ENCODE measurements around the gene ZDHHC9. TPM values are rescaled to one million over a fixed set of nuclear protein-coding genes. Genes with fewer than 3 reads are reported as not detected.

ZDHHC9 gene
- total RNA-seq, 2 experiments from 2014 or later = 3.0 to 4.1 TPM

- POLR2A ChIA-PET = interaction anchor here (1.5 kb wide), 1 partner anchor 97 kb away, joined by 3 read pairs; the partner anchor contains the start of gene UTP14A
- CTCF ChIA-PET = no interaction called here
- H3K36me3 Mint-ChIP-seq (ENCODE audit: low read depth) = peaks cover 36% of the 10 kb centered on the region
- H3K9me3 Mint-ChIP-seq = no peaks in the 10 kb centered on the region
- H3K27me3 Mint-ChIP-seq = no peaks in the 10 kb centered on the region
- H3K27ac ChIP-seq (ENCODE audit: low read depth in 1 of 2, low read length in 2 of 2) = no peak overlapping the region
- H3K36me3 ChIP-seq (ENCODE audit: insufficient read depth, low read length) = peaks cover 4% of the 10 kb centered on the region
- DNase-seq = no peak
- no peak overlapping the region for H3K4me3 ChIP-seq (ENCODE audit: low read length)
- H3K9me3 ChIP-seq (ENCODE audit: control insufficient read depth in 1 of 2, insufficient read depth in 1 of 2, low read length in 2 of 2) = no peaks in the 10 kb centered on the region
- peaks cover 11% of the 10 kb centered on the region for H3K4me1 Mint-ChIP-seq (ENCODE audit: low read depth)
- no peak overlapping the region for H3K27ac Mint-ChIP-seq
- intact Hi-C loops (cut with DNase I, micrococcal nuclease) = no loop called here
- TF ChIP-seq, protein P1, sequence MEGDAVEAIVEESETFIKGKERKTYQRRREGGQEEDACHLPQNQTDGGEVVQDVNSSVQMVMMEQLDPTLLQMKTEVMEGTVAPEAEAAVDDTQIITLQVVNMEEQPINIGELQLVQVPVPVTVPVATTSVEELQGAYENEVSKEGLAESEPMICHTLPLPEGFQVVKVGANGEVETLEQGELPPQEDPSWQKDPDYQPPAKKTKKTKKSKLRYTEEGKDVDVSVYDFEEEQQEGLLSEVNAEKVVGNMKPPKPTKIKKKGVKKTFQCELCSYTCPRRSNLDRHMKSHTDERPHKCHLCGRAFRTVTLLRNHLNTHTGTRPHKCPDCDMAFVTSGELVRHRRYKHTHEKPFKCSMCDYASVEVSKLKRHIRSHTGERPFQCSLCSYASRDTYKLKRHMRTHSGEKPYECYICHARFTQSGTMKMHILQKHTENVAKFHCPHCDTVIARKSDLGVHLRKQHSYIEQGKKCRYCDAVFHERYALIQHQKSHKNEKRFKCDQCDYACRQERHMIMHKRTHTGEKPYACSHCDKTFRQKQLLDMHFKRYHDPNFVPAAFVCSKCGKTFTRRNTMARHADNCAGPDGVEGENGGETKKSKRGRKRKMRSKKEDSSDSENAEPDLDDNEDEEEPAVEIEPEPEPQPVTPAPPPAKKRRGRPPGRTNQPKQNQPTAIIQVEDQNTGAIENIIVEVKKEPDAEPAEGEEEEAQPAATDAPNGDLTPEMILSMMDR (IDR thresholded peaks at IDR 0.05) = no peak
- ATAC-seq (ENCODE audit: poor library complexity) = no peak
- no peaks in the 10 kb centered on the region for H3K27me3 ChIP-seq (ENCODE audit: control insufficient read depth in 1 of 2, insufficient read depth in 2 of 2, low read length in 2 of 2)
- H3K4me1 ChIP-seq (ENCODE audit: insufficient read depth, low read length) = no peaks in the 10 kb centered on the region
- H3K4me3 Mint-ChIP-seq = no peak overlapping the region
Observed at GRCh38 chrX:129808829-129809796, 34.6 kb downstream of the ZDHHC9 start.

DNA sequence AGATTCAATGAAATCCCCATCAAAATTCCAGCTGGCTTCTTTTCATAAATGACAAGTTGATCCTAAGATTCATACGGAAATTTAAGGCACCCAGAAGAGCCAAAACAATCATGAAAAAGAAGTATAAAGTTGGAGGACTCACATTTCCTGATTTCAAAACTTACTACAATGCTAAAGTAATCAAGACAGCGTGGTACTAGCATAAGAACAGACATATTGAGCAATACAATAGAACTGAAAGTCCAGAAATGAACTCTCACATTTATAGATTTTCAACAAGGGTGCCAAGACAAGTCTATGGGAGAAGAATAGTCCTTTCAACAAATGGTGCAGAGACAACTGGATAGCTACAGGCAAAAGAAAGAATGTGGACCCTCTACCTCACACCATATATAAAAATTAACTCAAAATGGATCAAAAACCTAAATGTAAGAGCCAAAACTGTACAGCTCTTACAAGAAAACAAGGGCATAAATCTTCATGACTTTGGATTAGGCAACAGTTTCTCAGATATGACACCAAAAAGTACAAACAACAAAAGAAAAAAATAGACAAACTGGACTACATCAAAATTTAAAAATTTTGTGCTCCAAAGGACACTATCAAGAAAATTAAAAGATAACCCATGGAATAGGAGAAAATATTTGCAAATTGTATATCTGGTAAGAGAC lies 35.4 kb downstream of the ZDHHC9 start:
- Mint-ChIP-seq H3K4me3 (no peak overlapping the region), H3K4me1 (ENCODE audit: low read depth) (peaks cover 11% of the 10 kb centered on the region), H3K9me3 (no peaks in the 10 kb centered on the region), H3K27me3 (no peaks in the 10 kb centered on the region), H3K27ac (no peak overlapping the region), H3K36me3 (ENCODE audit: low read depth) (peaks cover 41% of the 10 kb centered on the region)
- Histone ChIP-seq H3K36me3 (ENCODE audit: insufficient read depth, low read length) (peaks cover 4% of the 10 kb centered on the region), H3K4me3 (ENCODE audit: low read length) (no peak overlapping the region), H3K27ac (ENCODE audit: low read depth in 1 of 2, low read length in 2 of 2) (no peak overlapping the region), H3K9me3 (ENCODE audit: control insufficient read depth in 1 of 2, insufficient read depth in 1 of 2, low read length in 2 of 2) (no peaks in the 10 kb centered on the region), H3K27me3 (ENCODE audit: control insufficient read depth in 1 of 2, insufficient read depth in 2 of 2, low read length in 2 of 2) (no peaks in the 10 kb centered on the region), H3K4me1 (ENCODE audit: insufficient read depth, low read length) (no peaks in the 10 kb centered on the region)
- intact Hi-C loops (cut with DNase I, micrococcal nuclease) = no loop called here
- DNase-seq (no peak), ATAC-seq (ENCODE audit: poor library complexity) (no peak)
- TF ChIP-seq, protein P1 (IDR thresholded peaks at IDR 0.05) = no peak
- ChIA-PET POLR2A (interaction anchor here (1.5 kb wide), 1 partner anchor 98 kb away, joined by 3 read pairs; the partner anchor contains the start of gene UTP14A), CTCF (no interaction called here)

DNA sequence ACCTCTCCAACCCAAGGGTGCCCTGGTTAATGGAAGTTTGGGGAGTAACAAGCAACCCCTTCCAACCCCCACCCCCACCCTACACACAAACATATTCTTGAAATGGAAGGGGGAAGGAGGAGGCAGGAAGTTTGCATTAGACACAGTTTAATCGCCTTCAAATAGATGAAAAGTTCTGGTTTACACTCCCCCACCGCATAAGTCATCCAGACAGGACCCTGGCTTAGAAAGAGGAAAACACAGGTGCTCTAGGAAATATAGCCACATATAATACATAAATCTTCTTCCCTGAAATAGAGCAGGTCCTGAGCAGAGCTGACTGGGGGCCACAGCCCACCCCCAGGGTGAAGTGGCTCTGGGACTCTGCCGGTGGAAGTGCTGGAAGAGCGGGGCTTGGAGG lies 38.9 kb downstream of the ZDHHC9 start:
- Mint-ChIP-seq H3K36me3 (ENCODE audit: low read depth) (peaks cover 26% of the 10 kb centered on the region), H3K27me3 (no peaks in the 10 kb centered on the region), H3K27ac (no peak overlapping the region), H3K4me3 (no peak overlapping the region), H3K4me1 (ENCODE audit: low read depth) (peaks cover 11% of the 10 kb centered on the region), H3K9me3 (no peaks in the 10 kb centered on the region)
- no peaks in the 10 kb centered on the region for H3K4me1 ChIP-seq (ENCODE audit: insufficient read depth, low read length)
- intact Hi-C loops (cut with DNase I, micrococcal nuclease) = no loop called here
- no peak overlapping the region for H3K4me3 ChIP-seq (ENCODE audit: low read length)
- no peak for DNase-seq
- no peak overlapping the region for H3K27ac ChIP-seq (ENCODE audit: low read depth in 1 of 2, low read length in 2 of 2)
- H3K9me3 ChIP-seq (ENCODE audit: control insufficient read depth in 1 of 2, insufficient read depth in 1 of 2, low read length in 2 of 2) = no peaks in the 10 kb centered on the region
- CTCF ChIA-PET = no interaction called here
- TF ChIP-seq, protein P1 (IDR thresholded peaks at IDR 0.05) = no peak
- POLR2A ChIA-PET = no interaction called here
- H3K27me3 ChIP-seq (ENCODE audit: control insufficient read depth in 1 of 2, insufficient read depth in 2 of 2, low read length in 2 of 2) = no peaks in the 10 kb centered on the region
- no peak for ATAC-seq (ENCODE audit: poor library complexity)
- no peaks in the 10 kb centered on the region for H3K36me3 ChIP-seq (ENCODE audit: insufficient read depth, low read length)

All from CD4-positive, alpha-beta T cell (primary cell).